EL (cell line): ENCODE results near the gene GFRA4.

Source experiments
- DNase-seq: peaks from one replicate; pipeline ENCODE4 v3.0.0-alpha.2; 2016

GFRA4 gene

GRCh38 chr20:3693376-3693775 lies 30.2 kb upstream of the GFRA4 start:
- no peak for DNase-seq

GRCh38 chr20:3692706-3693294 lies 29.6 kb upstream of the GFRA4 start:
- no peak for DNase-seq

GRCh38 chr20:3691897-3692296 lies 28.7 kb upstream of the GFRA4 start:
- no peak for DNase-seq

- DNase-seq, result no peak
Measured at GRCh38 chr20:3691306-3691705, 28.1 kb upstream of the GFRA4 start.

GRCh38 chr20:3690413-3690812 lies 27.2 kb upstream of the GFRA4 start:
- DNase-seq, result no peak

- no peak for DNase-seq
Measured at GRCh38 chr20:3689978-3690377, 26.8 kb upstream of the GFRA4 start.

- peak; percentile 68 for DNase-seq
Measured at GRCh38 chr20:3687655-3688054, 24.5 kb upstream of the GFRA4 start.

GRCh38 chr20:3686867-3687321 lies 23.7 kb upstream of the GFRA4 start:
- peak; percentile 92 for DNase-seq

- DNase-seq, result no peak
Measured at GRCh38 chr20:3686421-3686820, 23.2 kb upstream of the GFRA4 start.

- no peak for DNase-seq
Measured at GRCh38 chr20:3685341-3685740, 22.1 kb upstream of the GFRA4 start.

GRCh38 chr20:3681931-3682781 lies 19.0 kb upstream of the GFRA4 start, which contains the start of gene ADAM33:
Gene ADAM33 (minus strand): TSS chr20:3682010. CDS start chr20:3682004, 6 bp downstream.
- DNase-seq, result peak; percentile 52

GRCh38 chr20:3681352-3681930 lies 18.2 kb upstream of the GFRA4 start:
- no peak for DNase-seq

- no peak for DNase-seq
Measured at GRCh38 chr20:3680701-3681351, 17.6 kb upstream of the GFRA4 start.

- DNase-seq, result peak; percentile 94
Measured at GRCh38 chr20:3679749-3680700, 16.8 kb upstream of the GFRA4 start.

GRCh38 chr20:3678856-3679720 lies 15.9 kb upstream of the GFRA4 start:
- DNase-seq, result peak; percentile 38

- no peak for DNase-seq
Measured at GRCh38 chr20:3678198-3678597, 15.0 kb upstream of the GFRA4 start.

- DNase-seq, result peak; percentile 73
Measured at GRCh38 chr20:3677733-3678132, 14.5 kb upstream of the GFRA4 start.

GRCh38 chr20:3674995-3675900 lies 12.0 kb upstream of the GFRA4 start:
- DNase-seq, result no peak

GRCh38 chr20:3674447-3674846 lies 11.2 kb upstream of the GFRA4 start:
- no peak for DNase-seq
